BLaER1 (cell line): Measurements from ENCODE around the gene HOXA4.

Experiments used
- H3K27ac ChIP-seq: shearing (Covaris generic); formaldehyde crosslinking; 2 replicates; pipeline ENCODE4 v1.8.1; 2022
- H3K27me3 ChIP-seq: shearing (Covaris generic); formaldehyde crosslinking; 2 replicates; pipeline ENCODE4 v1.8.1; 2022
- H3K36me3 ChIP-seq: shearing (Covaris generic); formaldehyde crosslinking; 2 replicates; pipeline ENCODE4 v1.8.1; 2022
- H3K4me1 ChIP-seq: shearing (Covaris generic); formaldehyde crosslinking; 2 replicates; pipeline ENCODE4 v1.8.1; 2022
- H3K4me2 ChIP-seq: shearing (Covaris generic); formaldehyde crosslinking; 2 replicates; pipeline ENCODE4 v1.8.1; 2022
- H3K4me3 ChIP-seq: shearing (Covaris generic); formaldehyde crosslinking; 2 replicates; pipeline ENCODE4 v1.8.1; 2022
- H3K9ac ChIP-seq: shearing (Covaris generic); formaldehyde crosslinking; 2 replicates; pipeline ENCODE4 v1.8.1; 2022
- H3K9me3 ChIP-seq: shearing (Covaris generic); formaldehyde crosslinking; 2 replicates; pipeline ENCODE4 v1.8.1; 2022
- H4K20me1 ChIP-seq: shearing (Covaris generic); formaldehyde crosslinking; 2 replicates; pipeline ENCODE4 v1.8.1; 2022
- Cebpa-rat ChIP-seq: shearing (Covaris generic); IDR thresholded peaks from 2 replicates; pipeline ENCODE4 v1.8.1; 2022

Gene HOXA4

GRCh38 chr7:27092819-27093110 is 37.8 kb downstream of the HOXA4 start:
- Histone ChIP-seq H4K20me1 (no peaks in the 10 kb centered on the region), H3K9ac (no peak overlapping the region), H3K4me2 (peak overlapping the region; percentile 14; the same call in 1 of the 2 replicates), H3K27ac (no peak overlapping the region), H3K36me3 (no peaks in the 10 kb centered on the region), H3K27me3 (no peaks in the 10 kb centered on the region), H3K4me1 (peaks cover 10% of the 10 kb centered on the region), H3K4me3 (no peak overlapping the region), H3K9me3 (peaks cover 30% of the 10 kb centered on the region)
- no peak for TF ChIP-seq Cebpa-rat

- Histone ChIP-seq H3K9ac (no peak overlapping the region), H3K36me3 (no peaks in the 10 kb centered on the region), H3K4me3 (no peak overlapping the region), H3K4me2 (peak overlapping the region; percentile 24; the same call in 1 of the 2 replicates), H3K9me3 (peaks cover 32% of the 10 kb centered on the region), H3K27me3 (no peaks in the 10 kb centered on the region), H4K20me1 (no peaks in the 10 kb centered on the region), H3K27ac (no peak overlapping the region), H3K4me1 (peaks cover 10% of the 10 kb centered on the region)
- TF ChIP-seq Cebpa-rat: no peak
Observed at GRCh38 chr7:27091941-27092818, 38.4 kb downstream of the HOXA4 start.

GRCh38 chr7:27091105-27091504 is 39.5 kb downstream of the HOXA4 start:
- H3K4me1 ChIP-seq: peaks cover 10% of the 10 kb centered on the region
- no peaks in the 10 kb centered on the region for H4K20me1 ChIP-seq
- no peaks in the 10 kb centered on the region for H3K27me3 ChIP-seq
- no peak overlapping the region for H3K27ac ChIP-seq
- no peak for TF ChIP-seq Cebpa-rat
- no peak overlapping the region for H3K9ac ChIP-seq
- H3K4me3 ChIP-seq: no peak overlapping the region
- no peak overlapping the region for H3K4me2 ChIP-seq
- no peaks in the 10 kb centered on the region for H3K36me3 ChIP-seq
- H3K9me3 ChIP-seq: peaks cover 22% of the 10 kb centered on the region

- Histone ChIP-seq H3K9me3 (peaks cover 12% of the 10 kb centered on the region), H3K4me1 (peaks cover 16% of the 10 kb centered on the region), H3K9ac (no peak overlapping the region), H3K27me3 (no peaks in the 10 kb centered on the region), H3K4me3 (no peak overlapping the region), H3K4me2 (no peak overlapping the region), H3K36me3 (no peaks in the 10 kb centered on the region), H4K20me1 (no peaks in the 10 kb centered on the region), H3K27ac (no peak overlapping the region)
- TF ChIP-seq Cebpa-rat: no peak
Observed at GRCh38 chr7:27088002-27088922, 42.3 kb downstream of the HOXA4 start.

GRCh38 chr7:27083646-27084045 is 46.9 kb downstream of the HOXA4 start:
- Histone ChIP-seq H3K9me3 (peaks cover 12% of the 10 kb centered on the region), H3K9ac (no peak overlapping the region), H3K4me2 (peak overlapping the region; percentile 15; the same call in 1 of the 2 replicates), H3K4me3 (no peak overlapping the region), H3K36me3 (no peaks in the 10 kb centered on the region), H3K27ac (no peak overlapping the region), H3K4me1 (peaks cover 6% of the 10 kb centered on the region; the same call in 1 of the 2 replicates), H4K20me1 (no peaks in the 10 kb centered on the region), H3K27me3 (no peaks in the 10 kb centered on the region)
- TF ChIP-seq Cebpa-rat: no peak

- H3K9ac ChIP-seq: no peak overlapping the region
- H3K4me3 ChIP-seq: no peak overlapping the region
- no peak overlapping the region for H3K4me2 ChIP-seq
- H3K27ac ChIP-seq: no peak overlapping the region
- H3K27me3 ChIP-seq: no peaks in the 10 kb centered on the region
- H3K4me1 ChIP-seq: peaks cover 6% of the 10 kb centered on the region; the same call in 1 of the 2 replicates
- no peaks in the 10 kb centered on the region for H3K9me3 ChIP-seq
- no peaks in the 10 kb centered on the region for H4K20me1 ChIP-seq
- no peaks in the 10 kb centered on the region for H3K36me3 ChIP-seq
- no peak for TF ChIP-seq Cebpa-rat
Observed at GRCh38 chr7:27082171-27082570, 48.4 kb downstream of the HOXA4 start.

GRCh38 chr7:27080844-27081436 is 49.6 kb downstream of the HOXA4 start:
- peaks cover 6% of the 10 kb centered on the region; the same call in 1 of the 2 replicates for H3K4me1 ChIP-seq
- no peaks in the 10 kb centered on the region for H3K36me3 ChIP-seq
- H3K4me3 ChIP-seq: no peak overlapping the region
- no peaks in the 10 kb centered on the region for H3K27me3 ChIP-seq
- H3K4me2 ChIP-seq: no peak overlapping the region
- H3K9me3 ChIP-seq: no peaks in the 10 kb centered on the region
- no peak overlapping the region for H3K9ac ChIP-seq
- no peaks in the 10 kb centered on the region for H4K20me1 ChIP-seq
- H3K27ac ChIP-seq: no peak overlapping the region
- no peak for TF ChIP-seq Cebpa-rat

GRCh38 chr7:27079234-27079975 is 51.2 kb downstream of the HOXA4 start:
- H3K4me3 ChIP-seq: no peak overlapping the region

More at GRCh38 chr7:27079234-27079975, 51.2 kb downstream of the HOXA4 start:
- no peaks in the 10 kb centered on the region for H4K20me1 ChIP-seq
- no peak overlapping the region for H3K9ac ChIP-seq
- H3K27ac ChIP-seq: no peak overlapping the region
- no peak for TF ChIP-seq Cebpa-rat
- no peak overlapping the region for H3K4me2 ChIP-seq
- H3K4me1 ChIP-seq: peaks cover 6% of the 10 kb centered on the region; the same call in 1 of the 2 replicates
- no peaks in the 10 kb centered on the region for H3K27me3 ChIP-seq
- peaks cover 6% of the 10 kb centered on the region; the same call in 1 of the 2 replicates for H3K9me3 ChIP-seq
- no peaks in the 10 kb centered on the region for H3K36me3 ChIP-seq
